ENCODE measurements around the gene POLE.

DNA sequence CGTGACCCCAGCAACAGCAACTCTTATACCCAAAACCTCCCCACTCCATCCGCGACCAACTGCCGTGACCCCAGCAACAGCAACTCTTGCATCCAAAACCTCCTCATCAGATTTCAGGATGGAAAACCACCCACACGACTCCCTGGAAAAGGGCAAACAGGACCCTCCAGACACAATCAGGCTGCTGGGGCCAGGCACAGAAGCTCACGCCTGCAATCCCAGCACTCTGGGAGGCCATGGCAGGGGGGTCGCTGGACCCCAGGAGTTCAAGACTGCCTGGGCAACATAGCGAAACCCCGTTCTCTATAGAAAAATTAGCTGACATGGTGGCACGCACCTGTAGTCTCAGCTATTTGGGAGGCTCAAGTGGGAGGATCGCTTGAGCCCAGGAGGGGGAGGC lies 43.2 kb upstream of the POLE start:
- no peak for TF ChIP-seq POLR2A (IDR thresholded peaks at IDR 0.05)
- TF ChIP-seq, protein P1, sequence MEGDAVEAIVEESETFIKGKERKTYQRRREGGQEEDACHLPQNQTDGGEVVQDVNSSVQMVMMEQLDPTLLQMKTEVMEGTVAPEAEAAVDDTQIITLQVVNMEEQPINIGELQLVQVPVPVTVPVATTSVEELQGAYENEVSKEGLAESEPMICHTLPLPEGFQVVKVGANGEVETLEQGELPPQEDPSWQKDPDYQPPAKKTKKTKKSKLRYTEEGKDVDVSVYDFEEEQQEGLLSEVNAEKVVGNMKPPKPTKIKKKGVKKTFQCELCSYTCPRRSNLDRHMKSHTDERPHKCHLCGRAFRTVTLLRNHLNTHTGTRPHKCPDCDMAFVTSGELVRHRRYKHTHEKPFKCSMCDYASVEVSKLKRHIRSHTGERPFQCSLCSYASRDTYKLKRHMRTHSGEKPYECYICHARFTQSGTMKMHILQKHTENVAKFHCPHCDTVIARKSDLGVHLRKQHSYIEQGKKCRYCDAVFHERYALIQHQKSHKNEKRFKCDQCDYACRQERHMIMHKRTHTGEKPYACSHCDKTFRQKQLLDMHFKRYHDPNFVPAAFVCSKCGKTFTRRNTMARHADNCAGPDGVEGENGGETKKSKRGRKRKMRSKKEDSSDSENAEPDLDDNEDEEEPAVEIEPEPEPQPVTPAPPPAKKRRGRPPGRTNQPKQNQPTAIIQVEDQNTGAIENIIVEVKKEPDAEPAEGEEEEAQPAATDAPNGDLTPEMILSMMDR (IDR thresholded peaks at IDR 0.05) = no peak
- TF ChIP-seq POLR2AphosphoS5 (IDR thresholded peaks at IDR 0.05) = no peak

Data from breast epithelium (tissue), 3 donors.